GM20431 (cell line): ENCODE results near the gene ZYX.

Experiments
- in situ Hi-C: fragments of 300-500 bp; cut with MseI, MboI; formaldehyde crosslinking; loops from one replicate; pipeline ENCODE4 v1.15.0; 2020; ENCODE audit warnings: low sequenced_read_pairs; ENCODE audit not compliant: unreplicated experiment

Gene ZYX

DNA sequence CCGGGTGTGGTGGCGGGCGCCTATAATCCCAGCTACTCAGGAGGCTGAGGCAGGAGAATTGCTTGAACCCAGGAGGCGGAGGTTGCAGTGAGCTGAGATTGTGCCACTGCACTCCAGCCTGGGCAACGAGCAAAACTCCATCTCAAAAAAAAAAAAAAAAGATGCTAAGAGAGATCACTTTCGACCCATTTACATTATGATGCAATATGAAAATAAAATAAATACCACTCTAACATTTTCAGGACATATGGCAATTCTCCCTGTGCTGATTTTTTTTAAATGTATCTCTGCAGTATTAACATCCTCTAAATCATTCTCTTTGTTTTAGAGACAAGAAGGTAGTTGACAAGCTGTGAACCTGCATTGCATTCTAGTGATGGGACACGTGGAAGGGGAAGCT is 34.1 kb downstream of the ZYX start:
- in situ Hi-C loops = loop anchor here (25.0 kb wide), 1 partner anchor 178 kb away; no protein-coding TSS in a partner anchor

DNA sequence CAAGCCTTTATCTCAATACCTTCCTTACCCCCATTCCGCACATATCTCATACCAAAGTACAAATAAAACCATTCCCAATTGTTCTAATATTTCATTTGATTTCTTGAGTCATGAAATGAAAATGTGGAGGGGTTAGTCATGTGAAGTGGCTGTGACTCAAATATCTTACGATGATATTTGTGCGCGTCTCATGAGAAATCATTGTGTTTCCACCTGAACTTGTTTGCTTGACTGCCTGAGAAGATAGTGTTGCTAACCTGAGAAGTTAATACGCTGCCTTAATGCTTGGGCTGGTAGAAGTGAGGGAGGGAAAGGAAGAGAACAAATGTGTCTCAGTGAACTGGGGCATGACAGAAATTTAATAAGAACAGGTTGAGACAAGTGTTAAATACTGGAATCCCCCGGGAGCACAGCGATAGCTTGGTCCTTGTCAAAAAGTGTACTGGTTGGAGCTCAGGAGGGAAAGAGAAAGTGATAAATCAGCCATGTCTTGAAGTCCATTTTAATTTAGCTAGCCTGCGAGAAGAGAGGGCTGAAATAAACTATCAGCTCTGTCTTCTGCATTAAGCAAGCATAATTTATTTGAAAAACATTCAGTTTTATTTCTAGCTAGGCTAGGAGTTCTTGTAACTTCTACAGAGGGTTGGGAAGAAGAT is 34.7 kb downstream of the ZYX start:
- in situ Hi-C loops = loop anchor here (25.0 kb wide), 1 partner anchor 179 kb away; no protein-coding TSS in a partner anchor

DNA sequence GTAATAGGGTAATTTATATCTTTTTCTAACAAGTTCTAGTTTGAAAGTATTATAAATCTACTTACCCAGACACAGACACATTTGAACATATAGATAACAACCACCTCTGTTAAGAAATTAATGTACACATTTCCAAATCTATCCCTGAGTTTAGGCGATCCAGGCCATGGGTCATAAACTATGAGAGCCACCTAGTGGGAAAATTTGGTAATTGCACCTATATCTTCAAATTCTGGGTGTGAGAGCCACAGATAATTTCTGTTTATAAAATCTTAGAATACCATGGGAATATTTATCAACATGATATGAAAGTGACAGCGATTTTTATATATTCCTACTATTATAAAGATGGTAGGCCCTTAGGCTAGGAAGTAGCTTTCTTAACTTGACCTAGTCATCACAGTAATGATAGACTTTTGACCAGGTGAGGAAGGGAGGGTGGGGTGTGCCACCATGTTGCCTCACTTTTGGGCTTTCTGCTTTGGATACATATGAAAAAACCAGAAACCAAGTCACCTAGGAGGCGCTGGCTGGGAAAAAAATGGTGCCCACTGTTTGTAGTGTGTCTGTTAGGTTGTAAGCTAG is 35.5 kb downstream of the ZYX start:
- in situ Hi-C loops = loop anchor here (25.0 kb wide), 1 partner anchor 179 kb away; no protein-coding TSS in a partner anchor

DNA sequence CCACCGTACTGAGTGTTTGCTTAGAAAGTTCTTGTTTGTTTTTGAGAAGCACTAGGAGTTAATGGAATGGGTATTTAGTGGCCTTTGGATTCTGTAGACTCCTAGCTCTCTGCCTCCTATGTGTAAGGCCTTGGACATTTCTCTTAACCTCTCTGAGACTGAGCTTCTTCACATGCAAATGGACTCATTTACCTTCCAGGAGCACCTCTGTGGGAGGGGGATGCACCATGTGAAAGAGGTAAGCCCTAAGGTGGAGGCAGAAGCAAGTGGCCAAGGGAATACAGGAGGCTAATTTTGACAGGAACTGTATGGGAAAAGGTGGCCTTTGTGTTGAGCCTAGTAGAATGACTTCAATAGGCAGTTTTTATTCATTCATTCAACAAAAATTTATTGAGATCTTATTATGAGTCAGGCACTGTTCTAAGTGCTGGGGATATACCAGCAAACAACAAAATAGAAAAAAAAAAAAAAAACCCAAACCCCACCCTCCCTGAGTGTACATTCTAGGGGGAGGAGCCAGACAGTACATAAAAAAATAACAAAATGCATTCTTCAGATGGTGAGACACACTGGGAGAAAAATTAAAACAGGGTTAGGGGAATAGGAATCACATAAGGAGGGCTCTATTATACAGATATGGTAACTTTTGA is 36.7 kb downstream of the ZYX start:
- in situ Hi-C loops = loop anchor here (25.0 kb wide), 1 partner anchor 181 kb away; no protein-coding TSS in a partner anchor

DNA sequence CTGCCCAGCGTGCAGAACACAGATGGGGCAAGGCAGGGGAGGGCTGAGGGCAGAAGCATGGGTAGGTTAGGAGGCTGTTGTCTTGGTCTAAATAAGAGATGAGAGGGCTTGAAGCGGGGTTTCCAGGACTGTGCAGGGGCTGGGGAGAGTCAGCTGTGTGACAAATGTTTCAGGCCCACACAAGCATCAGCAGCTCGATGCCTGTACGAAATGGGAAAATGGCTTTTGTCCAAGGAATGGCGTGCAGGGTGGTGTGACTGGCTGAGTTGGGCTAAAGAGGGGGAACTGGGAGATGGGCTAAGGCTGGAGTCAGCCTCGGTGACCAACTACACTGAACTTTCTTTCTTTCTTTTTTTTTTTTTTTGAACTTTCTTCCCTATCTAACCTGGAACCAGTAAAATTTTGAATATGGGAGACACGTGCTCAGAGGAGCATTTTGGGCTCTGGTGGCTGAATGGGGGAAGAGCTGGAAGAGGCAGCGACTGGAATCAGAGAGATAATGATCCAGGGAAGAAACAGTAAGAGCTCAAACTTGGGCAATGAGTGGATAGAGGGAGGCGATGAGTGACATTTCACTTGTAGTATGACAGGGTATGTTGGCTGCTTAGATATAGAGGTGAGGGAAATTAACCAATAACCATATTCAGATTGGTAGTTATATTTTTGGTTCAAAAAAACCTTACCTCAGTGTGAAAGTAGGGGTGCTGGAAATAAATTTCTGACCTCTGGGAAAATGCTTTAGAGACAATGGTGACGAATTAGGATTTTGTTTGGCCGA is 37.7 kb downstream of the ZYX start:
- in situ Hi-C loops = loop anchor here (25.0 kb wide), 1 partner anchor 182 kb away; no protein-coding TSS in a partner anchor

DNA sequence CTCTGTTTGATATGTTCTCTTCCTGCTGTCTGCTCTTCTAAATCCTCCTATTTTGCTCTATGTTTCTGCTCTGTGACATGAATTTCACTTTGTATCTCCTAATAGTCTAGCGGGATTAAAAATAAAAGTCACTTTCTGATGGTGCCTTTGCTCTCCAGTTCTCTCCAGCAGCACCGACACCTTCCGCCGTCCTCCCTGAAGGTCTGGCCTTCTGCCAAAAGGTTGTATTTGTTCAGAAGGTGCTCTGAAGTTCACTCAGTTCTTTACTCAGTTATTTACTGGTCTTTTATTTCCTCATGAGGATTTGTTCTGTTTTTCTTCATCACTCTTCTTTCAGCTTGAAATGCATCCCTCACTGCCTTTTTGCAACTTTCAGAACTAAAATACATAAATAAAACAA is 38.7 kb downstream of the ZYX start:
- in situ Hi-C loops = loop anchor here (25.0 kb wide), 1 partner anchor 183 kb away; no protein-coding TSS in a partner anchor

DNA sequence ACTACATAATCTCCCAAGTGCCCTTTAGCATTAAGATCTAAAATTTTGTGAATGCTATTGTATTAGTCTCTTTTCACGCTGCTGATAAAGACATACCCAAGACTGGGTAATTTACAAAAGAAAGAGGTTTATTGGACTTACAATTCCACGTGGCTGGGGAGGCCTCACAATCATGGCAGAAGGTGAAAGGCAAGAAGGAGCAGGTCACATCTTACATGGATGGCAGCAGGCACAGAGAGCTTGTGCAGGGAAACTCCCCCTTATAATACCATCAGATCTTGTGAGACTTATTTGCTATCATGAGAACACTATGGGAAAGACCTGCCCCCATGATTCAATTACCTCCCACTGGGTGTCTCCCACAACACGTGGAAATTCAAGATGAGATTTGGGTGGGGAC is 39.5 kb downstream of the ZYX start:
- in situ Hi-C loops = loop anchor here (25.0 kb wide), 1 partner anchor 183 kb away; no protein-coding TSS in a partner anchor

DNA sequence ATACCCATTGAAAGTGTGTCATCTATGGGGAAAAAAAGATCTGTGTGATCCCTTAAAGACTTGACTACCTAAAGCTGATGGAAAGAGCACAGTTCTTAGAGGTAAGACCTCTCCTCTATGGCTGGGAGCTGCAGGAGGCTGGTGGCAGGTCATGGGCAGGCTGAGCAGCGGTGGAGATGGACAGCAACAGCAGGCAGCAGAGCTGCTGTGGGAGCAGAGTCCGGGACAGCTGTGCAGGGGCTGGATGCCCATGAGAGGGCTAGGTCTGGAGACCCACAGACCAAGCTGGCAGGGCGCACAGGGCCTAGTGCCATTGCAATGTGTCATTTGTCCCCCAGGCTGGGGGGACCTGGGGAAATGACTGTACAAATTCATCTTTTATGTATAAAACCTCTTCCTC is 40.9 kb downstream of the ZYX start:
- in situ Hi-C loops = loop anchor here (25.0 kb wide), 1 partner anchor 185 kb away; no protein-coding TSS in a partner anchor

DNA sequence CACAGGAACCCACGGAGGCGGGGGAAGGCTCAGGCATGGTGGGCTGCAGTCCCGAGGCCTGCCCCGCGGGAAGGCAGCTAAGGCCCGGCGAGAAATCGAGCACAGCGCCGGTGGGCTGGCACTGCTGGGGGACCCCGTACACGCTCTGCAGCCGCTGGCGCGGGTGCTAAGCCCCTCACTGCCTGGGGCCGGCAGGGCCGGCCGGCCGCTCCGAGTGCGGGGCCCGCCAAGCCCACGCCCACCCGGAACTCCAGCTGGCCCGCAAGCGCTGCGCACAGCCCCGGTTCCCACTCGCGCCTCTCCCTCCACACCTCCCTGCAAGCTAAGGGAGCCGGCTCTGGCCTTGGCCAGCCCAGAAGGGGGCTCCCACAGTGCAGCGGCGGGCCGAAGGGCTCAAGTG is 43.3 kb downstream of the ZYX start:
- in situ Hi-C loops = loop anchor here (25.0 kb wide), 1 partner anchor 187 kb away; no protein-coding TSS in a partner anchor

DNA sequence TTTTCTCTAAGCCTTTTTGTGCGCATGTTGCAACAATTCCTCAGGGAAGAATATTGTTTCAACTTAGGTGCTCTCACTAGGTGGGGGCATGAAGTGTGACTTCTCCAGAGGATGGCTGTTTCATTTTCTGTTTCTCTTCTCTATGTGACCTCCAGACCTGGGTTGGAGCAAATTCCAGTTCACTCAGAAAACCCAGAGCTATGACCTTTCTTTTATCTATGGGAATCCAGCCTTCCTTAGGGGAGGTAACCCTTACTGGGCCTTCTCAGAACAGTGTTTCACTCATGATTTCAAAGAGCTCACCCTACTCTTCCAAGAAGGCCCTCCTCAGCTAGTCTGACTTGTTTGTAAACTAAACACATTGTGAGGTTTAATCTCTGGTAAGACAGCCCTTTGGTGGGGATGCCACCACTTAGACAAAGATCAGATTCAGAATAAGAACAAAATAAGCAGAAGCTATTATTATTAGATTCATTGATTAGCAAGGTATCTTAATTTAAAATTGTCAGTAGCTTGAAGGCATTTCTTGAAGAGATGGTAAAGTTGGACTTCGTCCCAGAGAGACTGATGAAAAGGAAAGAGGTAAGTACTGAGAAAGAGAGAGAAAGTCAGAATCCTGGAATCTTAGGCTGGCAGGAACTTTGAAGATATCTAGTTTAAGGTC is 45.5 kb downstream of the ZYX start:
- in situ Hi-C loops = no loop called here

DNA sequence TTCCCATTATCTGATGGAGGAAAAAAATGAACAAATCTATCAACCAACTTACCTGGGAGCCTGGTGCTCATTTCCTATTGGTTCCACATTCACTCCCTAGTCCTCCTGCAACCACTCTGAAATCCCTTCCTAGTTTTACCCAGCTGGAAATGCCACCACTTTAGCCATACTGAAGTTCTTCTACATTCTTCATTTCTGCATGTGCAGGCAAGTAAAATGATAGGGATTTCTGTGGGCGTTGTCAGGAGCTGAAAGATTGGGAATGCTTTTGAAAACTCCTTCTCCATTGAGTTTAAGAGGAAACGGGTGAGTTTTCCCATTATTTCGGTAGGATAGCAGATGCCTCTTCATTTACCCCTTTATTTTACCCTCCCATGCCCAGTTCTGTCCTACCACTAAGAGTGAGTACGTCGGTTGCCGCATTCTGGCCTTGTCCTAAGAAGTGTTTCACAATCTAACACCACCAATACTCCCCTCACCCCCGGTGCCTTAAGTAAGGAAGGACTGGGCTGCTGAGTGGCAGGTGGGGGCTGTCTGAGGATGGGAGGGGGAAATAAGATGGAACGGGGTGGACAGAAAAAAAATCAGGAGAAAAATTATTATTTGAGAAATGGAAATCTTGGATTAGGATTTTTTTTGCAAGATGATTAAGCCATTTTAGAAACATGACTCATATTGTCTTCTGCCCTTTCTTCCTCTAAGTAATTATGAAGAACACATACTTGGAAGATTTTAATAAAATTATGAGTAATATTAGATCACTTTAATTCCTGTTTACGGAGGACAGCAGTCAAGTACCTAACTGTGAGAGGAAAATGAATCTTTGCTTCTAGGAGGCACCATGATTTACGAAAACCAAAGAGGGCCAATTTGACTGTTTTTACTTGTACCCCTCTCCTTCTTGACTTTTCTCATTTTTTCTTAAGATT is 48.9 kb downstream of the ZYX start:
- in situ Hi-C loops = no loop called here

DNA sequence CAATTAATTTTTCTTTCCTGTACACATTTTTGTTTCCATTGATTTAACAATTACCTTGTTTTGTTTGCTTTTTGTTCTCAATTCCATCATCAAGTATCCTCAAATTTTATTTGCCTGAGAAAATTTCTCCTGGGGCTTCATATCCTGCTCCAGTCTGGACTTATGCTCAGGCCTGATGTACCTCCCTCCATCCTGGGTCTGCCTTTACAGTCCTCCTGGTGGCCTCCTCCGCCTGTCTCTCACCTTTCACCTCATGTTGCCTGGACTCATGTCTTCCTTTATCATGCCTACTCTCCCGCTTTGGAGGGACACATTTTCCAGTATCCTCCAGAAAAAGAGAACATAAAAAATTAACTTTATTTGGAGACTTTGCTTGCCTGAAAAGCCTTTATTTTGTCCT is 50.0 kb downstream of the ZYX start:
- in situ Hi-C loops = no loop called here

DNA sequence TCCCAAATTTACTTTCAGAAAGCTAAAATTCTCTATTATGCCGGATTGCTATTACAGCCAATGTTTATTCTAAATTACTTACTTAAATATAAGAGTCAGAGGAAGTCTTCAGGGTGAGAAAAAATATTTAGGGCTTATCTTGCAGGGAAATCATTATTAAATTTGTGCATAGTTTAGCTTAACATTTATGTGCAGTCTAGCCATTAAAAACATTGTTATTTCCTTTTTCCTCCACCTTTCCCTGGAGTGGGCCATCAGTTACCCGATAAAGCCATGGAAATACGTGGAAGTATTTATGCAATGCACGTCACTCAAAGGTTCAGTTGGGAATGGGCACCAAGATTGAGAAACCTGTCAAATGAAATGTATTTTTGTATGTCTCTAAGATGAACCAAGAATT is 52.6 kb downstream of the ZYX start:
- in situ Hi-C loops = no loop called here

DNA sequence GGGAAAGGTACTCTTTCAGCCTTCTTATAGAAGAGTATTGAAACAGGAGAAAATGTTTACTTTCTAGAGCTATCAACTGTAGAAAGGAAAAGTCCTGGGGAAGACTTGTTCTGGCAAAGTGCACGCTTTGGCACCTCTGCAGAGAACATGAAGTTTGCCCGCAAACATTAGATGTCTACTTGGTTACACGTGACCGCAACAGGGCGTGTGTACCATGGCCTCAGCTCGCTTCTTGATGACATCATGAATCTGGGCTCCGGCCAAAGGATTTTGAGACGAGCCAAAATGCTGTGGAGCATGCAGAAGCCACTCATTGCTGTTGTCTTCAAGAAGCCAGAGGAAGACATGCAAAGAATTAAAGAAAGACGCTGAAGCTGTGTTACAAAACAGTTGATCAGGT is 53.5 kb downstream of the ZYX start:
- in situ Hi-C loops = no loop called here

DNA sequence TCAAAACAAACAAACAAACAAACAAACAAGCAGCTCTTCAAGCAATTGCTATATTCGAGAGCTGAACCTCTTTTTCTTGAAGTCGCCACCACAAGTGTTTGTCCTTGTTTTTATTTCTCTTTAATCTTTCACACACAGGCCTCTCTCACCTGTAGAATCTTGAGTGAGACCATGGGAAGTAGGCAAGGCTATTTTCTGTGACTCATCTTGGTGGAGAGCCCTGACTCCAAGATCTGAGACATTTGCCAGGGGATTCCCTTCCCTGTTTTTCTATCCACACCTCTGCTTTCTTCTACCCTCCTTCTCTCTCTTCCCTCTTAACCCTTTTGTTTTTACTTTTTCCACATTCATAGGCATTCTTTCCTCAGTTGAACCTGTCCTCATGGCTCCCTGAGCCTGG is 54.1 kb downstream of the ZYX start:
- in situ Hi-C loops = no loop called here

DNA sequence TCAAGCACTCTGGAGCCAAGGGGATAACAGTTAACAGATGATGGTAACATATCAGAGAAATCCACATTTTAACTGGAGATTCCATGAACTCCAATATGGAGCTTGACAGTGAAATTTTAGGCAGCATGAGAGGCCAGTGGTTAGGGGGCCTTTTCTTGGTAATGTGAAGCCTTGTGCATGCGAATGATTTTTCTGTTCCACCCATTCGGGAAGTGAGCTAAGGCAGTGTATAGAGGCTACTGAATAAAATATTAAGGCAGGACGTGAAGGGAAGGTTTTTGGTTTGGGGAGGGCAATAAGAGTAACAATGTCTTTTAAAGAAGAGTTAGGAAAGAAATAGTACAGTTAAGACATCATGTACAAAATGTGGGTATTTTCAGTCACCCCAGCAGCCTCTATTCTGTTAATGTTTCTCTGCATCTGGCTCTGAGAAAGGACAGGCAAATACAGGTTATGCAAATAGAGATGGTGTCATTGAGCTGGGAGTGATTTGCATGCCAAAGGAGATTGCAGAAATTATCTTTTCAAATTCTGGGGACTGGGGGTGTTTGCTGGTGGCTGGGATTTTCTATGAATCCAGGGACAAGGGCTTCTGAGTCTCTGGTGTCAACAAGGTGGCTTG is 55.3 kb downstream of the ZYX start:
- in situ Hi-C loops = no loop called here

DNA sequence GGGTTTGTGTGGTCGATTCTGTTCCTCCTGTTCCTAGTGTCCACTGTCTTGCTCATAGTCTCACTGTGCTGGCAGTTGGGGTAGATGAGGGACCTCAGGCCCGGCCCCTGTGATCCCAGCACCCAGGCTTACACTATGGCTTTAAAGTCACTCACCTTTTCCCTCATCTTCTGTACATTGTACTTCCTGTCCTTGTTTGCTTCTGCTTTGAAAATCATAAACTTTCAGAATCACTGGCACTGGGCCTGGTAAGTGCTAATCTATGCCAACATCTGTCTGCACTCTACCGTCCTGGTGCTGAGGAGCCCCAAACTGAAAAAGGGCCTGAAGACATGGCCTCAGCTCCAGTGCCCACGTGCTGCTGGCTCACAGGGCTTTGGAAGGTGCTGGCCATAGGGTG is 56.4 kb downstream of the ZYX start:
- in situ Hi-C loops = no loop called here

DNA sequence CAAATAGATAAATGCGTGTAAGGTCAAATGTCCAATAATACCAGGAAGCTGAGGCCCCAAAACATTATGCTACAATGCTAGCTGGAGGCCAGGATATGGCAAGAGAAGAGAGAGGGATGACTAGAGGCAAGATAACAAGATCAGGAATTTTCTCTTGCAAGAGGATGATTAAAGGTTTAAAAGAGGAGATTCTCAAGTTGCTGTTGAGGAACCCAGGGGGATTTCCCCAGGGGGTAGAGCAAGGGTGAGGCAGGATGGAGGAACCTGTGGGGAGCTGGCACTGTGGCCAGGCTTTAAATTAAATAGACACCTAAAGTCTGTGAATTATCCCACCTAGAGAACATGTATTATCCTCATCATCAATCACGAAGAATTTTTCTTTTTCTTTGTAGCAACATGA is 58.7 kb downstream of the ZYX start:
- in situ Hi-C loops = no loop called here
